Natural killer cell (primary cell): Measurements from ENCODE around the gene PDGFC. TPM values are rescaled to one million over a fixed set of nuclear protein-coding genes. Genes with fewer than 3 reads are reported as not detected.

Experiments used
- ATAC-seq, 3 donors: fragments of 150-1000 bp in 2 of 3; fragments of 200-7000 bp in 1 of 3; cut with Tn5 transposase; 1 replicate in 1 of 3; 2 replicates in 2 of 3; pipeline ENCODE4 v1.10.0; 2021; ENCODE audit warnings: mild to moderate bottlenecking in 2 of 3, moderate library complexity in 2 of 3
- DNase-seq, 2 donors: peaks; one replicate each; pipeline versions ENCODE4 v3.0.0 to v3.0.0-alpha.2; 2013 to 2021; ENCODE audit warnings: mixed read lengths in 1 of 2
- H3K27ac ChIP-seq: one replicate; pipeline ENCODE4 v1.5.1; 2013; ENCODE audit warnings: mild to moderate bottlenecking, low read length
- H3K27me3 ChIP-seq: one replicate; pipeline ENCODE4 v1.6.1; 2013; ENCODE audit warnings: low read length; ENCODE audit not compliant: control insufficient read depth, insufficient read depth
- H3K36me3 ChIP-seq: one replicate; pipeline ENCODE4 v1.6.1; 2013; ENCODE audit warnings: low read length; ENCODE audit not compliant: control insufficient read depth, insufficient read depth
- H3K4me1 ChIP-seq: one replicate; pipeline ENCODE4 v1.6.1; 2013; ENCODE audit warnings: low read length; ENCODE audit not compliant: control insufficient read depth, insufficient read depth
- H3K4me3 ChIP-seq: one replicate; pipeline ENCODE4 v1.5.1; 2013; ENCODE audit warnings: low read length
- H3K9me3 ChIP-seq: one replicate; pipeline ENCODE4 v1.6.1; 2013; ENCODE audit warnings: low read length; ENCODE audit not compliant: control insufficient read depth, insufficient read depth
- H3K27ac Mint-ChIP-seq, 2 donors: one replicate each; pipeline ENCODE4 v1.8.0; 2022; ENCODE audit warnings: mild to moderate bottlenecking in 2 of 2, mixed read lengths in 2 of 2, moderate library complexity in 1 of 2
- H3K27me3 Mint-ChIP-seq, 2 donors: one replicate each; pipeline ENCODE4 v1.8.0; 2022; ENCODE audit warnings: low read depth in 2 of 2, mixed read lengths in 2 of 2
- H3K36me3 Mint-ChIP-seq: one replicate; pipeline ENCODE4 v1.8.0; 2022; ENCODE audit warnings: mixed read lengths
- H3K4me1 Mint-ChIP-seq, 2 donors: one replicate each; pipeline ENCODE4 v1.8.0; 2022; ENCODE audit warnings: mixed read lengths in 2 of 2
- H3K4me3 Mint-ChIP-seq: one replicate; pipeline ENCODE4 v1.8.0; 2022; ENCODE audit warnings: mild to moderate bottlenecking, moderate library complexity, mixed read lengths
- H3K9me3 Mint-ChIP-seq, 2 donors: one replicate each; pipeline ENCODE4 v1.8.0; 2022; ENCODE audit warnings: mixed read lengths in 2 of 2
- WGBS: methylation state at CpG from one replicate; pipeline ENCODE4 v1.1.7; 2013; ENCODE audit warnings: missing lambda C conversion rate; ENCODE audit not compliant: insufficient coverage; 5-methylcytosine and 5-hydroxymethylcytosine counted together
- intact Hi-C: fragments of 100-400 bp; cut with micrococcal nuclease; formaldehyde crosslinking; loops from one replicate; pipeline ENCODE4 v1.14.2; 2022
- total RNA-seq, 4 donors: library from RNA; stranded (reverse); fragments of 120-200 nt in 1 of 4; gene quantifications; one replicate each; pipeline versions ENCODE4 v1.2.3 to v1.2.4, GENCODE V29; 2013 to 2022
- TF ChIP-seq, protein P1 (sequence below): fragments of 200-600 bp; IDR thresholded peaks from one replicate; pipeline ENCODE4 v1.8.0; 2022; ENCODE audit warnings: antibody characterized with exemption

PDGFC gene
- total RNA-seq, 3 donors from 2014 or later (not counting 1 experiment from before 2014, with no cell fraction given) = 0.72 to 1.6 (median 0.90) TPM

- DNase-seq (no peak), ATAC-seq (no peak)
- intact Hi-C loops = no loop called here
- Mint-ChIP-seq H3K27ac (no peak overlapping the region), H3K36me3 (peaks cover 11% of the 10 kb centered on the region), H3K9me3 (peaks cover 23 to 25% of the 10 kb centered on the region in 2 donors), H3K4me3 (no peak overlapping the region), H3K4me1 (no peaks in the 10 kb centered on the region), H3K27me3 (no peaks in the 10 kb centered on the region)
- Histone ChIP-seq H3K36me3 (no peaks in the 10 kb centered on the region), H3K27me3 (no peaks in the 10 kb centered on the region), H3K4me3 (no peak overlapping the region), H3K9me3 (peaks cover 13% of the 10 kb centered on the region), H3K4me1 (no peaks in the 10 kb centered on the region), H3K27ac (no peak overlapping the region)
- 98% methylated on average over 4 of the region's 6 CpGs for WGBS
- TF ChIP-seq, protein P1, sequence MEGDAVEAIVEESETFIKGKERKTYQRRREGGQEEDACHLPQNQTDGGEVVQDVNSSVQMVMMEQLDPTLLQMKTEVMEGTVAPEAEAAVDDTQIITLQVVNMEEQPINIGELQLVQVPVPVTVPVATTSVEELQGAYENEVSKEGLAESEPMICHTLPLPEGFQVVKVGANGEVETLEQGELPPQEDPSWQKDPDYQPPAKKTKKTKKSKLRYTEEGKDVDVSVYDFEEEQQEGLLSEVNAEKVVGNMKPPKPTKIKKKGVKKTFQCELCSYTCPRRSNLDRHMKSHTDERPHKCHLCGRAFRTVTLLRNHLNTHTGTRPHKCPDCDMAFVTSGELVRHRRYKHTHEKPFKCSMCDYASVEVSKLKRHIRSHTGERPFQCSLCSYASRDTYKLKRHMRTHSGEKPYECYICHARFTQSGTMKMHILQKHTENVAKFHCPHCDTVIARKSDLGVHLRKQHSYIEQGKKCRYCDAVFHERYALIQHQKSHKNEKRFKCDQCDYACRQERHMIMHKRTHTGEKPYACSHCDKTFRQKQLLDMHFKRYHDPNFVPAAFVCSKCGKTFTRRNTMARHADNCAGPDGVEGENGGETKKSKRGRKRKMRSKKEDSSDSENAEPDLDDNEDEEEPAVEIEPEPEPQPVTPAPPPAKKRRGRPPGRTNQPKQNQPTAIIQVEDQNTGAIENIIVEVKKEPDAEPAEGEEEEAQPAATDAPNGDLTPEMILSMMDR = no peak
Measured at GRCh38 chr4:156732634-156733033, 239.0 kb downstream of the PDGFC start.

DNA sequence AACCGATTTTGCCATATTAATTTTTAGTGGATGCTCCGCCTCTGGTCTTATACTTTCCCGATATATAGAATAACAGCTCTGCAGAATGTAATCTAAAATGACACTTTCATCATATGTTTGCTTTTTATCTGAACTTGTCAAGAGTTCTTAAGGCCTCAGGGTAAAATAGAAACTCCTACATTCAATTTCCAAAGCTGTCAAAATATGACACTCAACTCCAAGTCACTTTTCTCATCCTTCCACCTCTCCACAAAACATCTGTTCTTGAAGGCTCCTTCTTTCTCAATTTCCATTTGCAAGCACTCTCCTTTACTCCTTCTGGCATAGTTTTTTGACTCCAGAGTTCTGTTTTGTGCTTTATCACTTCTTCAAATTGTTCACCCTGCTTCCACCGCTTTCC is 242.2 kb downstream of the PDGFC start:
- ATAC-seq (no peak), DNase-seq (no peak)
- TF ChIP-seq, protein P1 = no peak
- Histone ChIP-seq H3K27me3 (no peaks in the 10 kb centered on the region), H3K36me3 (no peaks in the 10 kb centered on the region), H3K4me1 (no peaks in the 10 kb centered on the region), H3K4me3 (no peak overlapping the region), H3K9me3 (peaks cover 15% of the 10 kb centered on the region), H3K27ac (no peak overlapping the region)
- 89% methylated on average over 4 of the region's 4 CpGs for WGBS
- H3K27me3 Mint-ChIP-seq = no peaks in the 10 kb centered on the region
- H3K4me1 Mint-ChIP-seq = no peaks in the 10 kb centered on the region
- peaks cover 18 to 23% of the 10 kb centered on the region in 2 donors for H3K9me3 Mint-ChIP-seq
- no peak overlapping the region for H3K4me3 Mint-ChIP-seq
- no peak overlapping the region for H3K27ac Mint-ChIP-seq
- H3K36me3 Mint-ChIP-seq = peaks cover 11% of the 10 kb centered on the region
- intact Hi-C loops = no loop called here

DNA sequence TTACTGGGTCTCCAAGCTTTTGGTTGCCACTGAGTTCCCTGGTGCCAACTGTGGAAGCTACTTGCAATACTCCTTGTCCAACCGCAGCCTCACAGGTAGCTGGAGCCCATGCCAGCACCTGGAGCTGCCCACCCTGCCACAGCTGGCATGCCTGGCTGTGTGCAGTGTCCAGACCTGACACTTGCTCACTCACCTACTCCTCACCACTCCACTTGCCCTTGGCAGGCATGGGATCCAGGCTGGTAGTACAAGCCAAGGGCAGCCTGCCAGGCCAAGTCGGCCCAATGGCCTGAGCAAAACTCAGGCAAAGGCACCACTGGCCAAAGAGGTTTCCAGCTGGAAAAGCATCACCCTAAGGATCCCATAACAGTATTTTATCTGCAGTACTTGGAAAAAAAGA is 246.3 kb downstream of the PDGFC start:
- Mint-ChIP-seq H3K9me3 (peaks cover 13 to 17% of the 10 kb centered on the region in 2 donors), H3K27ac (no peak overlapping the region), H3K4me1 (no peaks in the 10 kb centered on the region), H3K4me3 (no peak overlapping the region), H3K36me3 (no peaks in the 10 kb centered on the region), H3K27me3 (no peaks in the 10 kb centered on the region)
- DNase-seq (no peak), ATAC-seq (no peak)
- Histone ChIP-seq H3K27me3 (no peaks in the 10 kb centered on the region), H3K9me3 (peaks cover 7% of the 10 kb centered on the region), H3K4me1 (no peaks in the 10 kb centered on the region), H3K36me3 (no peaks in the 10 kb centered on the region), H3K27ac (no peak overlapping the region), H3K4me3 (no peak overlapping the region)
- 81% methylated on average over 2 of the region's 2 CpGs for WGBS
- TF ChIP-seq, protein P1 = no peak
- intact Hi-C loops = no loop called here

- Histone ChIP-seq H3K4me1 (no peaks in the 10 kb centered on the region), H3K9me3 (peaks cover 7% of the 10 kb centered on the region), H3K27me3 (no peaks in the 10 kb centered on the region), H3K27ac (no peak overlapping the region), H3K36me3 (no peaks in the 10 kb centered on the region), H3K4me3 (no peak overlapping the region)
- Mint-ChIP-seq H3K4me1 (no peaks in the 10 kb centered on the region), H3K27me3 (no peaks in the 10 kb centered on the region), H3K9me3 (peaks cover 7 to 12% of the 10 kb centered on the region in 2 donors), H3K36me3 (no peaks in the 10 kb centered on the region), H3K4me3 (no peak overlapping the region), H3K27ac (no peak overlapping the region)
- DNase-seq = no peak
- intact Hi-C loops = no loop called here
- ATAC-seq = peak in 1 of 3 donors; percentile 27
- WGBS = 94% methylated on average over 11 of the region's 11 CpGs
- TF ChIP-seq, protein P1 = no peak
Measured at GRCh38 chr4:156723951-156724668, 247.5 kb downstream of the PDGFC start.
